H1 (cell line): ENCODE data around the gene DTNB. TPM values are rescaled to one million over a fixed set of nuclear protein-coding genes. Genes with fewer than 3 reads are reported as not detected.

ENCODE experiments used
- CBX8 ChIP-seq: fragments of 300-800, 300-1000 bp; sonication (generic); IDR thresholded peaks from 2 replicates; pipeline ENCODE4 v1.7.1; 2016; ENCODE audit warnings: low read depth, low read length, borderline replicate concordance
- CHD1 ChIP-seq: IDR thresholded peaks from 2 replicates; pipeline ENCODE4 v1.6.1; 2012; ENCODE audit warnings: low read depth, low read length, improper control_type of control experiment
- CHD2 ChIP-seq: IDR thresholded peaks from 2 replicates; pipeline ENCODE4 v1.6.1; 2012; ENCODE audit warnings: low read length, improper control_type of control experiment
- CTBP2 ChIP-seq: IDR thresholded peaks from 2 replicates; pipeline ENCODE4 v1.7.0; 2011; ENCODE audit warnings: borderline replicate concordance, mild to moderate bottlenecking, moderate library complexity, mixed read lengths, low read length; ENCODE audit not compliant: insufficient read depth, insufficient read length
- EGR1 ChIP-seq: IDR thresholded peaks from 2 replicates; pipeline ENCODE4 v1.6.1; 2011; ENCODE audit warnings: low read depth, low read length, borderline replicate concordance
- EZH2 ChIP-seq: fragments of 200-600 bp; sonication (generic); IDR thresholded peaks from 2 replicates; pipeline ENCODE4 v1.7.1; 2012; ENCODE audit warnings: low read depth, mild to moderate bottlenecking, moderate library complexity, low read length, inconsistent platforms; ENCODE audit not compliant: severe bottlenecking
- JUN ChIP-seq: IDR thresholded peaks from 2 replicates; pipeline ENCODE4 v1.6.1; 2011; ENCODE audit warnings: low read depth, mild to moderate bottlenecking, improper control_type of control experiment, low read length
- JUND ChIP-seq: IDR thresholded peaks from 2 replicates; pipeline ENCODE4 v1.6.1; 2011; ENCODE audit warnings: mild to moderate bottlenecking, improper control_type of control experiment, low read length
- KDM5A ChIP-seq: fragments of 200-600 bp; IDR thresholded peaks from 2 replicates; pipeline ENCODE4 v1.7.1; 2012; ENCODE audit warnings: mild to moderate bottlenecking, low read length, inconsistent platforms, mixed read lengths
- MAFK ChIP-seq: IDR thresholded peaks from 2 replicates; pipeline ENCODE4 v1.6.1; 2012; ENCODE audit warnings: low read depth, mild to moderate bottlenecking, improper control_type of control experiment, low read length
- POLR2A ChIP-seq, 2 experiments: IDR thresholded peaks; 1 replicate in 1 of 2; 2 replicates in 1 of 2; pipeline ENCODE4 v1.6.1; 2011; ENCODE audit warnings: low read depth in 2 of 2, low read length in 2 of 2, mild to moderate bottlenecking in 2 of 2; ENCODE audit errors: control extremely low read depth in 1 of 2
- RBBP5 ChIP-seq: IDR thresholded peaks from 2 replicates; pipeline ENCODE4 v1.7.1; 2012; ENCODE audit warnings: low read depth, mild to moderate bottlenecking, inconsistent platforms, low read length, moderate library complexity, borderline replicate concordance
- SP1 ChIP-seq: IDR thresholded peaks from 2 replicates; pipeline ENCODE4 v1.6.1; 2011; ENCODE audit warnings: low read depth, low read length
- SP2 ChIP-seq: IDR thresholded peaks from 2 replicates; pipeline ENCODE4 v1.6.1; 2012; ENCODE audit warnings: mild to moderate bottlenecking, low read length, inconsistent platforms
- TAF1 ChIP-seq: IDR thresholded peaks from 2 replicates; pipeline ENCODE4 v1.6.1; 2011; ENCODE audit warnings: mild to moderate bottlenecking, low read depth, low read length
- TAF7 ChIP-seq: optimal IDR thresholded peaks from 2 replicates; pipeline ENCODE3; 2011; ENCODE audit warnings: low read depth, mild to moderate bottlenecking, inconsistent platforms, low read length, moderate library complexity, borderline replicate concordance
- polyA plus RNA-seq, 7 experiments: library from polyadenylated mRNA; depleted of rRNA in 3 of 7; stranded (reverse) in 5 of 7; unstranded in 2 of 7; fragments of >200 nt in 5 of 7; fragments of 200-250 nt in 2 of 7; gene quantifications; 1 replicate in 5 of 7; 2 replicates in 1 of 7; 4 replicates in 1 of 7; pipeline versions ENCODE4 v1.2.1 to v1.2.3, GENCODE V29; 2011 to 2013; ENCODE audit warnings: missing spikeins in 2 of 7, mixed read lengths in 2 of 7
- total RNA-seq: library from RNA; stranded (reverse); fragmentation: NEBNext Ultra II Directional; extraction: Animal tissue kit (Norgen Biotek cat#: 25700); gene quantifications from 2 replicates; pipeline ENCODE4 v1.2.1, GENCODE V29; 2021
- TF ChIP-seq, protein P1 (sequence below): IDR thresholded peaks from 2 replicates; pipeline ENCODE4 v1.6.1; 2011; ENCODE audit warnings: low read length, improper control_type of control experiment

The DTNB gene
- total and polyA plus RNA-seq, 2 of the 8 experiments (the other 6 are each of a cell fraction or from before 2014, with no cell fraction given), result 39.6 to 49.5 TPM

DNA sequence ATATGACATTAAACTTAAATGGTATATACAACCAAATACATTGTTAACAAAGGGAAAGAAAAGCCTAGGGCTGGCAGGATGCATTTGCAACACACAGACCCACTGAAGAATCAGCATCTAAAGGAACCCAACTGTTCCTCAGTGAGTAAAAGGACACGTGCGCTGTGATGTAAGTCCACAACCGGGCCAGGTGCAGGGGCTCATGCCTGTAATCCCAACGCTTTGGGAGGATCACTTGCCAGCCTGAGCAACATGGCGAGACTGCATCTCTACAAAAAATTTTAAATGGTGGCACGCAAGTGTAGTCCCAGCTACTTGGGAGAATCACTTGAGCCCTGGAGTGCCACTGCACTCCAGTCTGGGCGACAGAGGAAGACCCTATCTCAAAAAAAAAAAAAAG is 3.9 kb downstream of the DTNB start (continued):
- no peak for TF ChIP-seq SP1
- no peak for TF ChIP-seq MAFK
- TF ChIP-seq, protein P1, sequence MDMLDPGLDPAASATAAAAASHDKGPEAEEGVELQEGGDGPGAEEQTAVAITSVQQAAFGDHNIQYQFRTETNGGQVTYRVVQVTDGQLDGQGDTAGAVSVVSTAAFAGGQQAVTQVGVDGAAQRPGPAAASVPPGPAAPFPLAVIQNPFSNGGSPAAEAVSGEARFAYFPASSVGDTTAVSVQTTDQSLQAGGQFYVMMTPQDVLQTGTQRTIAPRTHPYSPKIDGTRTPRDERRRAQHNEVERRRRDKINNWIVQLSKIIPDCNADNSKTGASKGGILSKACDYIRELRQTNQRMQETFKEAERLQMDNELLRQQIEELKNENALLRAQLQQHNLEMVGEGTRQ, result peak; percentile 78
- TF ChIP-seq RBBP5, result no peak
- TF ChIP-seq CTBP2, result no peak
- no peak for TF ChIP-seq JUN
- TF ChIP-seq CBX8, result no peak
- TF ChIP-seq TAF7, result no peak
- no peak for TF ChIP-seq CHD2
- TF ChIP-seq EZH2, result no peak
- TF ChIP-seq SP2, result no peak
- TF ChIP-seq JUND, result no peak
- no peak for TF ChIP-seq CHD1
- TF ChIP-seq POLR2A (IDR thresholded peaks at IDR 0.05; ENCODE audit: control extremely low read depth in 1 of 2, low read depth in 2 of 2, low read length in 2 of 2), result peak in 1 of 2 experiments; percentile 72; a peak in 2 of 3 replicates
- TF ChIP-seq TAF1, result peak; percentile 63; the same call in 1 of the 2 replicates
- no peak for TF ChIP-seq KDM5A
- no peak for TF ChIP-seq EGR1
